Measurements from ENCODE around the gene BCKDHB.
"Not testable (repeated sequence)": the region's sequence is repeated elsewhere in the genome, so short reads cannot be mapped to it uniquely, and the experiment has no call there.

The BCKDHB gene

DNA sequence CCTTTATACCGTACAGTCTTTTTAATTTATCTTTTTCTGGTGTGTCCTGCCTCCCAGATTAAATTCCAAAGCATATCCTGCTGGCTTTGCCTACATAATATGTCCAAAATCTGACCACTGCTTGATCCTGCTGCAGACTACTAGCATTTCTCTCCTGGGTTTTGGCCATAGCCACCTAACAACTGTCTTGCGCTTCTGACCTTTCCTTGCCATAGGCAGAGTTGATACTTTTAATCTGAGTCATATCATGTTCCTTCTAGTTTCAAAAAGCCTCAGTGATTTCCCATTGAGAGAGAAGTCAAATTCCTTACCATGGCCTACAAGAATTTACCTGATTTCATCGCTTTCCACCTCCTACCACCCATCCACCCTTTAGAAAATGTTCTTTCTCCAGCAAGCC, 104.8 kb downstream of the BCKDHB start:
- DNase-seq = peak; percentile 31

DNA sequence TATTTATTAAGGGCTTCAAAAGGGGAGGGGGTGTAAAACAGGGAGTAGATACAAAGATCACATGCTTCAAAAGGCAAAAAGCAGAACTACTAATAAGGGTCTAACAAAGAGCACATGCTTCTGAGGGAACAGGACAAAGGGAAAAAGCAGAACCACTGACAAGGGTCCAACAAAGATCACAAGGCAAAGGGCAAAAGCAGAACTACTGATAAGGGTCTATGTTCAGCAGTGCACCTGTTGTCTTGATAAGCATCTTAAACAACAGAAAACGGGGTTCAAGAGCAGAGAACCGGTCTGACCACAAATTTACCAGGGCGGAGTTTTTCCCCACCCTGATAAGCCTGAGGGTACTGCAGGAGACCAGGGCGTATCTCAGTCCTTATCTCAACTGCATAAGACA, 105.4 kb downstream of the BCKDHB start:
- not testable (repeated sequence) for DNase-seq

DNA sequence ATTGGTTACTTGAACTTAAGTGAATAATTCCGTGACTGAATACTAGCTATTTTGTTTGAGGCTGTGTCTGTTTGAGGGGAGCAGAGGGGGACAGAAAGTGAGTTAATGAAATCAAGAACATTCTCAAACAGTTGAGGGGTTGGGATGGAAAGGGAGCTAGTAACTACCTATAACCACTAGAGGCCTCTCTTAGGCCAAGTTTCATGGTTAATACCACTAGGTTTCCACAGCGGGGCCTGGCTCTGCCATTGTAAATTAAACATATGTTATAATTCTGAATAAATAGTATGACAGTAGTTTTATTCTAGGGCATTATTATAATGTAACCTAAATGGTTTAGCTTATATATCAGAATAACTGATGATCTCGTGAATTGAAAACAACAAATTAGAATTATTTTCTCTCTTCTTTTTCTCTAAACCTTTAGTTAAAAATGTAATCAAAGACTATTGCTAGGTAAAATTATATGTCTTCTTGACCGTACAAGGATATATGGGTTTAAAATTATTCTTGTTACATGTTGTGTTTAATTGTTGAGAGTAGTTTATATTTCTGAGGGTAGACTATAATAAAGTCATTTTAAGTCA, 108.1 kb downstream of the BCKDHB start:
- DNase-seq = peak; percentile 55

DNA sequence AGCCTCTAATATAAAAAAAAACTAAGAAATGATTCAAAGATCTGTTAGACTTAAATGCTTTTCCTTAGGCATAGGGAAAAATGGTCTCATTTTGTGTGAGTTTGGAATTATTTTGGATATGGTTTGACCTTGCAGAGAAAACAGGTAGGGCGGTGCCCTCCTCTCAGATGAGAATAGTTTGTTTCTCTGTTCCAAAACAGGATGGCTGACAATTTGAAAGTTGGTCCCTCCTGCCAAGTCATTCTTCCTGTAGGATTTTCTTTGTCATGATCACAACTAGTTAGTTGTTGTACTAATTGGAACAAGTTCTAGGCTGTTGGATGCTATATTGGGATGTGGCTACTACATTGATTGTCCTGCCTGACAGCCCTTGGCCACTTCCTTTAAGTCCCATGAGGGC, 108.6 kb downstream of the BCKDHB start:
- DNase-seq = no peak

DNA sequence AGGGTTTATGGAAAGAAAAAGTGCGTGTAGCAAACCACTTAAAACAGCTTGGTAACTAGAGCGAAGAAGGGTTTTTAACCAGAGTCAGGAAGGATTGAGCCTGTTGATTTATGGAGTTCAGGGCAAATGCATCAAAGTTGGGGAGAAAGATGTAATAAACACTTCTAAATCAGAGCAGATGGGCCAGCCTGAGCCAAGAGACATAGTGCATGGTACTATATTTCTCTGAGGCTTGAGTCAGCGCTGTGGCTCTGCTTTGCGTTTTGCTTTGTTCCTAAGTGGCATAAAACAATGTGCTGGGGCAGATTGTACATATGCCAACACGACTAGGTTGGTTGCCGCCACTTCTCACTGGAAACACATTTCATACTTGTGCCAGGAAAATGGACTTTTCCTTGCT, 111.3 kb downstream of the BCKDHB start:
- no peak for DNase-seq

DNA sequence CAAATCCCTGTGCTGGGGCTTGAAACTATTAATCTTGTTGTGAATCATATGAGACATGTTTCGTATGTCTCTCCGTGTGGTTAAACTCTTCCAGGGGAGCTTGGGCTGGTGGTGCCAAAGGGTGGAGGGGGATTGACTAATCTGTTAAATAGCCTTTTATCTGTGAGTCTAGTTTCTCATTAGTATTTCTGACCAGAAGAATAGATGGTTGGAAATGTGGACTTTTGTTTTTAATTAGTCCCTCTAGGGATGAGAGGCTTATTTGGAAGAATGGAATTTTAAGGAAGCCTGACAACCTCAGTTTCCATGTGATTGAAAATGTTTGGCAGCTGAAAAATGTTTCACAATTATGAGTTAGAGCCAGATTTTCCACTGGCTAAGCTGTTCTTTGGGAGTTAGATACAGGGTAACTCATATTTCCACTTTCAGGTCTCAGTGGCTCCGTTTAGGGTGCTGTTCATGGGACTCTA, 117.3 kb downstream of the BCKDHB start:
- DNase-seq = peak; percentile 28

DNA sequence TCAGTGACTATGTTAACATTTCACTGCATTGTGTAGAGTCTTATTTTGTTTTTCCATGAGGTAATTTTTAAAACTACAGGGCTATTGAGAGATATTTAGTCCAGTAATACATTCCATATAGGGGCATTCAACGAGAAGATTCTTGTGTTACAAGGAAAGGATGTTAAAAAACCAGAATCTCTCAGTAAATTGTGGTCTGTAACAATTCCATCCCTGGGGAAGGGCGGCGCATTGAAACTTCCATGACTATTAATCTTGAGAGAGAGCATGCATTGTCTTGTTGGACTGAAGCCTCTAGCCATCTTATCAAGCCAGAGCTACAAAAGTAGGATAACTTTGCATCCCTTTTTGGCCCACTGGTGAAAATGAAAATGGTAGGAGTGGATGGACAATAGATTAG, 119.7 kb downstream of the BCKDHB start:
- DNase-seq = no peak

GRCh38 chr6:80226699-80227098, 120.2 kb downstream of the BCKDHB start:
- no peak for DNase-seq

GRCh38 chr6:80227545-80228105, 121.2 kb downstream of the BCKDHB start:
- DNase-seq = no peak

GRCh38 chr6:80233262-80233661, 126.8 kb downstream of the BCKDHB start:
- no peak for DNase-seq

- DNase-seq = no peak
These were observed 127.5 kb downstream of the BCKDHB start for GRCh38 chr6:80233958-80234357.

DNA sequence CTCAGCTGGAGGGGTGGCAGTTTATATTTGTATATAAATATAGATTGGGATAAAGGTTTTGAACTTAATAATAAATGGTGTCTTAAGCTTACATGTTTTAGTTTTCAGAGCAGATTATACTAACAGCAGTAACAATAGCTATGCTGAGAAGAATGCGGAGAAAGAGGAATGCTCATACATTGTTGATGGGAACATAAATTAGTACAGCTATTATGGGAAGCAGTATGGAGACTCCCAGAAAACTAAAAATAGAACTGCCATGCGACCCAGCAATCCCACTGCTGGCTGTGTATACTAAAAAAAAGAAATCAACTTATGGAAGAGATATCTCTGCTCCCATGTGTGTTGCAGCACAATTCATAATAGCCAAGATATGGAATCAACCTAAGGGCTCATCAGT, 127.9 kb downstream of the BCKDHB start:
- no peak for DNase-seq

DNA sequence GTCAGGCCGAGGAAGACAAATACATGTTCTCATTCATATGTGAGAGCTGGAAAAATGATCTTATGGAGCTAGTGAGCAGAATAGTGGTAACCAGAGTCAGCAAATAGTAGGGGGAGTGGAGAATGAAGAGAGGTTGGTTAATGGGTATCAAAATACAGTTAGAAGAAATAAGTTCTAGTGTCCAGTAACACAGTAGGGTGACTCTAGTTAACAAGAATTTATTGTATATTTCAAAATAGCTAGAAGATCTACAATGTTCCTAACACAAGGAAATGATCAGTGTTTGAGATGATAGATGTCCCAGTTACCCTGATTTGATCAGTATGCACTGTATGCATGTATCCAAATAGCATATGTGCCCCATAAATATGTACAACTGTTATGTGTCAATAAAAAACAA, 128.4 kb downstream of the BCKDHB start:
- no peak for DNase-seq

DNA sequence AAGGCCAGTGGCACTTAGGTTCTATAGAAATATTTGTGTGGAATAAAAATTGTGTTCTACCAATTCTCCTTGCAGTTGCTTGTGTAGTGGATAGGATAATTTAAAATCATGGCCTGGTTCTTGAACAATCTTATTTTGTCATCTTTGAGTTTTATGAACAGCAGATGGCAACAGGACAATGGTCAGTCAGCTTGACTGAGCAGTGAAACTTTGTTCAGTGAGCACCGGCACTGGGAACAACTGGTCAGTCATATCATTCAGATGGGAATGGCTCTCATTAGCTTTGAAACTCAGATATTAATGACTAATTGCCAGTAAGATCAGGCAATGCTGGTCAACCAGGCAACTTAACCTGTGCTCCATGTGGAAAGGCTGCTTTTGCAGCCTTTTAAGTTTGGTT, 129.2 kb downstream of the BCKDHB start:
- no peak for DNase-seq

GRCh38 chr6:80238754-80239153, 132.3 kb downstream of the BCKDHB start:
- DNase-seq = not testable (repeated sequence)

- no peak for DNase-seq
These were observed 138.6 kb downstream of the BCKDHB start for GRCh38 chr6:80245043-80245442.

DNA sequence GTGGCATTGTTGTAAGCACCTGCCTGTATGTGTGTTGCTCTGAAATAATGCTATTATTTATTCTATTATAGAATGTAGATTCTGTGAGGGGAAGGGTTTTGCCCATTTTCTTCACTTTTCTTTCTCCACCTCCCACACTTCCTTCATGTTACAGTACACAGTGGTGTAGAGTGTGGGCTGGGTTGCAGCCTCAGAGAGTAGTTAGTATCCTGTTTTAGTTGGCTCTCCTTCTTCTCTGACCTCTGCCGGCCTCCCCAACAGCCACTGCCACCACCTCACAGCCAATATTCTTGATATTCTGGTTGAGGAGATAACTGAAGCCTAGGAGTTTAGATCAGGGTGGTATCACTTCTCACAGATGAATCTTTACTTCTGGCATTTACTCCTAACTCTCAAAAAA, 143.4 kb downstream of the BCKDHB start:
- DNase-seq = no peak

DNA sequence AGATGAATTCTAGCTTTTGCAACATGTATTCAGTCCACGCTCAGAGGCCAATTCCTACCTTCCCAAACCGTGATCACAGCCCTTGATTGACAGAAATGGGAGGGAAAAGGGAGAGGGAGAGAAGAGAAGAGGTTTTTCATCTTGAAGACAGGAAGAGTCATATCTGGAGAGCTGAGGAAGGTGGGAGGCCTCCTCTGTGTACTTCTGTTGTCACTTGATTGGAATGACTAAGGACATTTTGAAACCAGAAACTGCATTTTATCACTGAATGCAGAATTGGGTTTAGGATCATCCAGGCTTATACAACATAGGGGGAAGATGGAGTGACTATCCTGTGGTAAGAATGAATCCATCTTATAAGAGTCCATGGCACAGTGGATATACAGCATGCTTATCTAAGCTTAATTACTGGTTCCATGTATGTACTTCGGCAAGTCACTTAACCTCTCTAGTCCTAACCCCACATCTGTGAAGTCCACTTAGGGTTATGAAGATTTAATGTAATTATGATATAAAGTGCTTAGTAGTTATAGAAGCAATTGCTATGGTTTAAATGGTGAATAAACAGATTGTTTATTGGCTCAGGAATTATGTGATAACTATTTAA, 144.0 kb downstream of the BCKDHB start:
- peak; percentile 3 for DNase-seq

DNA sequence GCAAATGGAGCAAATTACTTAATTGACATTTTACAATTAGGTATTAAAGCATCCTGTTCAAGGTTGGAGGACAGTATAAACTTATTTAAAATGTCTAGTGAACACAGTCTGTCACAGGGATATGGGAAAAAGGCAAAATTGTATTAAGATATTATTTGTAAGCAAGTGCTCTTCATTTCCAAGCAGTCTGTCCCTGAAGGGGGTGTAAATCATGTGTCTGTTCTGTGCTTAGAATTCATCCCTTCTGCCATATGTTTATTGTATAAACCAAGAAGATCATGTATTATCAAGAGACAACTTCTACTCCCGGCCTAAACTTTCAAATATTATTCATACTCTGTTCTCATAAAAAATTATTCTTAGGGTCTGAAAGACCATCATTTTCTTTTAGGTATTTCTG, 144.8 kb downstream of the BCKDHB start:
- no peak for DNase-seq

GRCh38 chr6:80254716-80255115, 148.2 kb downstream of the BCKDHB start:
- no peak for DNase-seq

- no peak for DNase-seq
These were observed 150.2 kb downstream of the BCKDHB start for GRCh38 chr6:80256691-80257090.

DNA sequence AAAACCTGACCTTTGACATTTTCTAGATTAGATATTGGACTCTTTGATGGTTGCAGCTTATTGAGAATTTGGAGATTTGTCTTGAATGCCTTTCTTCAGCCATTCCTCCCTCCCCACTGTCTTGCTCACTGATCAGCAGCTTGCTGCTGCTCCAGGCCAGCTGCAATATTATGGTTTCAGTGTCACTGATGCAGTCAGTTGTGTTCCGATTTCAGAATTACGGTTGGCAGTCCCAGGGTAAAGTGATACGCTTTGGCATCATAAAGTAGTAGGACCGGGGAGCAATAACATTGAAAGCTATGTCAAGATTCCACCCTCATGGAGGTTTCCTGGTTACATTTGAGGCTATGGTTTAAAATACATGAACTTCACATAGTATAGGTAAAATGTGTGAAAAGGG, 152.6 kb downstream of the BCKDHB start:
- DNase-seq = no peak

DNA sequence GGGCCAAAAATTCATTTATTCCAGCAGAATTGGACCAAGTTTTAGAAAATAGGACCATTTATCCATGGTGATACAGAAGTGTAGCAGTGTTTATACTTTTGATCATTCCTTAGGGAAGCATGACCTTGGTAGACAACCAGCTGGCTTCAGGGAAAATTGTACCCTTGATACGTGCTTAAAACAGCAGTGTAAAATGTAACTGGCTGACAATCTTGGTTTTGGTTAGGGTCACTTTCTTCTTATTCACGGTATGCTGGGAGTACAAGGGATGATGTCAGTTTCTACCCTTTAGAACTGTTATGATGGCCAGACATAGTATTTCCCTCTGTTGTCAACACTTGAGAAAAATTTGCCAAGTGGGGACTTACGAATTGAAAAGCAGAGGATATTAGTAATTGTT, 157.1 kb downstream of the BCKDHB start:
- no peak for DNase-seq

DNA sequence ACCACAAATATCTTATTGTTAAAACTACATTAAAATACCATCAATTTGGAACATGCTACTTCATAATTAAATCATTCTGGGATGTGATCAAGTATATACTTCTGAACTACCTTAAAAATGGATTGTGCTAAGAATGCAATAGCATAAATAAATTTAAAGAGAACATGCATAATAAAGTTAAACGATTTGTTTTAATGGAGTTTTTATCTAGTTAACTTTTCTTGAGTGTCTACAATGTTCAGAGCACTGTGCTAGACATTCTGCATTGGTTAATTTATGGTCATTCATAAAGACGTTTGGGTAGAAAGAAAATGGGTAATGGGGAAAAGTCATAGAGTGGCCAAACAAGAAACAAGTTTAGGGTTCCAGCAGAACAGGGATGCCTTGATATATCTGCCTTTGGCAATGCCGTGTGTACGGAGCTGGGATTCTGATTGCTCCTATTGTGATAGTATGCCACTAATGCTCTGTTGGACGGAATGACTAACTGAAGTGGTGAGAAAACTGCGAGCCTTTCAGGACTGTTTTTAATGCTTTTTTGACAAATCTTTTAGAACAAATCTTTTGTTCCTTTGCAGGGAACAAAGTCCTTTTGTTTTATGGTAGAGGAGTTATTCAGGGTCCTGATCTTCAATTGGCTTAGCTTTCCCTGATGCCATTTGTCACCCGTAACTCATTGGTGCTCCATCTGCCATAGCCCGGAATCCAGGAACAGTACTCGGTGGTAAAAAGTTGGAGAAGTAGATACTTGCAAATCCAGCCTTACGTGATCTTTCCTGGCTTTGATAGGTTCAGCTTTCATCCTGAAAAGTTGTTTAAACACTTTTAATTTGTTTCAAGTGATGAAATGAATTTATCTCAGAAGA, 162.6 kb downstream of the BCKDHB start:
- DNase-seq = no peak

All from EL (cell line).